ENCODE results near the gene COL1A1.

DNA sequence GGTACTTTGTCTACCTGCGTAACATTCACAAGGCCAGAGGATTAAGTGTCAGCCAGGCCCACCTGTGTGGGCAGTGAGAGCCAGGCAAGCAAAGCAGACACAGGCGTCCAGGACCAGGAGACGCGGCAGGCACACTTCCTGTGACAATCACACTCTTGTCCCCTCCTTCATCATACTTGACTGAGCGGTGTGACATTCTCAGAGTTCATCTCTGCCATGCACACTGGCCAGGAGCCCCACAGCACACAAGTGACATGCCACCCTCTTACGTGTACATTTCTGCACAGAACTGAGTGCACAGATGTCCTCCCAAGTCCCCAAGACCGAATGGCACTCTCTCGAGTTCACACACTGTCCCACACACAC, 59.7 kb downstream of the COL1A1 start:
- no peak for TF ChIP-seq POLR2A (IDR thresholded peaks at IDR 0.05)
- TF ChIP-seq, protein P1, sequence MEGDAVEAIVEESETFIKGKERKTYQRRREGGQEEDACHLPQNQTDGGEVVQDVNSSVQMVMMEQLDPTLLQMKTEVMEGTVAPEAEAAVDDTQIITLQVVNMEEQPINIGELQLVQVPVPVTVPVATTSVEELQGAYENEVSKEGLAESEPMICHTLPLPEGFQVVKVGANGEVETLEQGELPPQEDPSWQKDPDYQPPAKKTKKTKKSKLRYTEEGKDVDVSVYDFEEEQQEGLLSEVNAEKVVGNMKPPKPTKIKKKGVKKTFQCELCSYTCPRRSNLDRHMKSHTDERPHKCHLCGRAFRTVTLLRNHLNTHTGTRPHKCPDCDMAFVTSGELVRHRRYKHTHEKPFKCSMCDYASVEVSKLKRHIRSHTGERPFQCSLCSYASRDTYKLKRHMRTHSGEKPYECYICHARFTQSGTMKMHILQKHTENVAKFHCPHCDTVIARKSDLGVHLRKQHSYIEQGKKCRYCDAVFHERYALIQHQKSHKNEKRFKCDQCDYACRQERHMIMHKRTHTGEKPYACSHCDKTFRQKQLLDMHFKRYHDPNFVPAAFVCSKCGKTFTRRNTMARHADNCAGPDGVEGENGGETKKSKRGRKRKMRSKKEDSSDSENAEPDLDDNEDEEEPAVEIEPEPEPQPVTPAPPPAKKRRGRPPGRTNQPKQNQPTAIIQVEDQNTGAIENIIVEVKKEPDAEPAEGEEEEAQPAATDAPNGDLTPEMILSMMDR (IDR thresholded peaks at IDR 0.05), result no peak
